NT2/D1 (cell line): ENCODE measurements around the gene HOXA6.

ENCODE experiments used
- DNase-seq: peaks from one replicate; pipeline ENCODE4 v3.0.0-alpha.2; 2011; ENCODE audit warnings: low read depth, low spot score
- H3K27me3 ChIP-seq: 2 replicates; pipeline ENCODE4 v1.6.0; 2011; ENCODE audit warnings: mild to moderate bottlenecking; ENCODE audit not compliant: insufficient read length, insufficient read depth
- H3K36me3 ChIP-seq: 2 replicates; pipeline ENCODE4 v1.6.1; 2011; ENCODE audit warnings: mild to moderate bottlenecking, low read length, mixed read lengths; ENCODE audit not compliant: insufficient read depth, insufficient read length
- H3K4me1 ChIP-seq: 2 replicates; pipeline ENCODE4 v1.5.1; 2011; ENCODE audit not compliant: insufficient read depth, insufficient read length
- H3K4me3 ChIP-seq: 2 replicates; pipeline ENCODE4 v1.5.1; 2011; ENCODE audit warnings: low read depth; ENCODE audit not compliant: insufficient read length
- H3K9ac ChIP-seq: 2 replicates; pipeline ENCODE4 v1.6.0; 2011; ENCODE audit warnings: low read depth; ENCODE audit not compliant: insufficient read length
- H3K9me3 ChIP-seq: 2 replicates; pipeline ENCODE4 v1.5.1; 2011; ENCODE audit warnings: mild to moderate bottlenecking, low read length; ENCODE audit not compliant: insufficient read depth
- SUZ12 ChIP-seq: IDR thresholded peaks from 2 replicates; pipeline ENCODE4 v1.6.1; 2011; ENCODE audit not compliant: insufficient read length, insufficient read depth; ENCODE audit errors: extremely low read depth
- YY1 ChIP-seq: IDR thresholded peaks from 2 replicates; pipeline ENCODE4 v1.6.1; 2011; ENCODE audit not compliant: insufficient read length, insufficient read depth
- ZNF274 ChIP-seq: IDR thresholded peaks from 2 replicates; pipeline ENCODE4 v1.6.1; 2011; ENCODE audit warnings: mild to moderate bottlenecking, low read depth, low read length

The HOXA6 gene

DNA sequence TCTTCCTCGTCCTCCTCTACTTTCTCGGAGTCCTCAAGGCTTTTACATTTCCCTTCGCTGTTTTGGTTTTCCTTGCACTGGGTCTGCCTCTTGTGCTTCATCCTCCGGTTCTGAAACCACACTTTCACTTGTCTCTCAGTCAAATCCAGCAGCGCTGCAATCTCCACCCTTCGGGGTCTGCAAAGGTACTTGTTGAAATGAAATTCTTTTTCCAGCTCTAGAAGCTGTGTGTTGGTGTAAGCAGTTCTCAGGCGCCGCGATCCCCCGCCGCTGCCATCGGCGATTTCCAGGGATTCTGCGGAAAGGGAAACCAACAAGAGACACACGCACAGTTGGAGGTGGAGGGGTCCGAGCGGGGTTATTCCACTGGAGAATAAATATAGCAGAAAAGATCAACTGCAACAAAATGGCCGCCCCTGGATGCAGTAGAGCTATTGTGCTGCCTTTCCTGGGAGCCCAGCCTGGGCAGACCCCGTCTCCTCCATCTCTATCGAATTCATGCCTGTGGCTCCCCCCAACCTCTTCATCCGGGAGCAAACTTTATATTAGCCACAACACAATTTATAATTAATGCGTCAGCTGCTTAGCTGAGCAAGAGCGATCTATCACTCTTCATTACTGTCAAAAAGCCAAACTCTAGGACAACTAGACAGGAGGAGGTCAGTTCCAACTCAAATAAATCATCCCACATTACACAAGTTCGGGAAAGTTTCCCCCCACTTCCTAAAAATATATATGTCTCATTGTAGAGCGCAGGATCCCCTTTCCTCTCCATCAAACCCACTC lies 46.2 kb downstream of the HOXA6 start:
- Histone ChIP-seq H3K9me3 (no peaks in the 10 kb centered on the region), H3K4me3 (no peak overlapping the region), H3K27me3 (peaks cover 100% of the 10 kb centered on the region), H3K36me3 (peaks cover 9% of the 10 kb centered on the region), H3K4me1 (peaks cover 5% of the 10 kb centered on the region), H3K9ac (no peak overlapping the region)
- no peak for DNase-seq
- peak; percentile 37 for TF ChIP-seq SUZ12
- TF ChIP-seq YY1: peak; percentile 57
- no peak for TF ChIP-seq ZNF274

DNA sequence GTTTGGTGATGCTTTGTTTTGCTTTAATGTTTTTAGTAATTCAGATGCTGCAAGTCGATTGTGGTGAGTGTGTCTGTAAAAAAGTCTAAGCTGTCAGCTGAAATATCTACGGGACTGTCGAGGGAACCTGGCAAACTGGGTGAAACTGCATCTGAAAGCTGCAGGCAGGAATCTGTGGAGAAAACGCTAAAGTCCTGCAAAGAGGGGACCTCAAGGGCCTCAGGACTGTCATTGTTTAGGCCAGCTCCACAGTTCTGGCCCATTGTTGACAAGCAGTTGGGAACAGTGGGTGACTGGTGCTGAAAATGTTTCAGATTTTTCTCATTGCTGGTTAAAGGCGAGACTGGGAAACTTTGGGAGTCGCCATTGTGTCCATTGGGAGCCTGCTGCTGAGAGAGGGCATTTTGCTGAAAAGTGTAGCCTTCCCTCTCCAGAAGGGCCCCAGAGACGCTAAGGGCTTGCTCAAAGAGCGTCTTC lies 46.8 kb downstream of the HOXA6 start:
- Histone ChIP-seq H3K9me3 (no peaks in the 10 kb centered on the region), H3K36me3 (peaks cover 9% of the 10 kb centered on the region), H3K9ac (no peak overlapping the region), H3K27me3 (peaks cover 96% of the 10 kb centered on the region), H3K4me3 (no peak overlapping the region), H3K4me1 (peaks cover 5% of the 10 kb centered on the region)
- TF ChIP-seq SUZ12 (peak; percentile 69), ZNF274 (no peak), YY1 (no peak)
- DNase-seq: no peak

DNA sequence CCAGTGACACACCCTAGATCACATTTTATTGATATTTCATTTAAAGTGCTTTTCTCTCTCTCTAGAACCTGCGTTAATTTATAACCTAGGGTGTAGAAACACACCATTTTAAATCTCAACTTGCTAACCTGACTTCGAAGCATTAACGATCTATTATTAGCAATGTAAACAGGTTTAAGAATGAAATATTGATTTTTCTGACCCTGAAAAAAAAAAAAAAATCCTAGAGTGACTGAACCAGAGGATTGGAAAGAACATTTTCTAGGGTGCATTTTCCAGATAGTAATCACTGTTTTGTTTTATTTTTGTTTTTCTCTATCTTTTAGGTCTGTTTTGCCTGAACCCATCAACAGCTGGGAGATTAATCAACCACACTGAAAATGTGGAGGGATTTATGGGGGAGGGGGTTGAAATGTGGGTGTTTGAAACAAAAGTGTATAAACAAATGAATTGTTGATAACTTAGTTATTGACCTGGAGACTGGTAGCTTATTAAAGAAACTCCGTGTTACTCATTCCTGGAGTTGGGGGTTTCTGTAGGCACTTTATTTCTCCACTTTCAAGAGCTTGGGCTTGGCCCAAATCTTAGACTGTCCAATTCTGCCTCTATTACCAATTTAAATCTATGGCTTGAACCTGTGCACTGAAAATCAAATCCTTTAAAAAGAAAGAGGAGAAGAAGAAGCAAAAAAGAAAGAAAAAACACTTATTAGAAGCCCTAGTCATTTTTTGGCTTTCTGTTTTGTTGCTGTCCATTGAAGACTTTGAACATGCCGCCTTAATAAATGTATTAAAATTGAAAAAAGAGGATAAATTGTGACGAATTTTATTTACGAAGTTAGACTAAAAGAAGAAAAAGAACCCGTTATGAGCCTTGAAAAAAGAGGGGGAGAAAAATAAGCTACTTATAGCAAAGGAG lies 47.9 kb downstream of the HOXA6 start:
- DNase-seq: no peak
- peaks cover 5% of the 10 kb centered on the region for H3K4me1 ChIP-seq
- peaks cover 96% of the 10 kb centered on the region for H3K27me3 ChIP-seq
- peaks cover 9% of the 10 kb centered on the region for H3K36me3 ChIP-seq
- no peaks in the 10 kb centered on the region for H3K9me3 ChIP-seq
- H3K4me3 ChIP-seq: no peak overlapping the region
- no peak overlapping the region for H3K9ac ChIP-seq
- TF ChIP-seq YY1: no peak
- TF ChIP-seq ZNF274: no peak
- TF ChIP-seq SUZ12: no peak

DNA sequence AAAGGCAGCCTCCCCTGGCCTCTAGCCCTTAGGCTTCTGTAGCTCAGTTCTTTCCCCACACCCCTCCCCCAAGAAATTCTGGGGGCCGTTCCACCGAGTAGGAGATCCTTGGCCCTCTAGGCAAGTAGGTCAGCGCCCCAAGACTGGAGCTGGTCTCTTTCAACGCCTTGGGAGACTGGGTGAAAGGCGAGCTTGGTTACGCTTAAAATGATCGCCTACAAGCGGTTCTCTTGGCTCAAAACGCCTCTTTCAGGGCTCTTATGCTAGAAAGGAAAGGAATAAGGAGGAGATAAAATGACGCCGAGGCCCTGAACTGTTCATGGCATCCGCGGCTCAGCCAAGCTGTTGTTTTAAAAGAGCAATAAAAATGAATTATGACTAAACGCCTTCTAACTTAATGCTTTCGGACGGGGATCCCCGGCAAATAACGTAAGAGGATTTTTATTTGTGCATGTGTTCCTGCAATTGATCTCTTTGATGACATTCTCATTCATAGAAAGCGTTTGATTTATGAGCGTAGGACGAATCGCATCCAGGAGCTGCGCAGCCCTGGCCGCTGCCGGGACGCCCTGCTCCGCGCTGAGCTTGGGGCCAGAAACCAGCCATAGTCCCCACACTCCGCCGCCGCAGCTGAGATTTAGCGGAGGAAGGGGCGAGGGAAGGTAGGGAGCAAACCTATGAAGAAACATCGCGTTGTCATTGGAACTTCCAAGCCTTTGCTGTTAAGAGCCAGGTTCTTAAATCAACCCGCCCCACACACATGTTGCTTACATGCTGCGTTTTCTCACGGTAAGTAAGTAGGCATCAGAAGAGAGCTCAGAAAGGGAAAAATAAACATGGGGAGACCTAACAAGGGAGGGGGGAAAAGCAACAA lies 48.8 kb downstream of the HOXA6 start:
- TF ChIP-seq YY1: no peak
- TF ChIP-seq SUZ12: no peak
- no peak for TF ChIP-seq ZNF274
- Histone ChIP-seq H3K27me3 (peaks cover 96% of the 10 kb centered on the region), H3K4me3 (peak overlapping the region; percentile 9), H3K9me3 (no peaks in the 10 kb centered on the region), H3K9ac (peak overlapping the region; percentile 27), H3K36me3 (peaks cover 9% of the 10 kb centered on the region), H3K4me1 (peaks cover 8% of the 10 kb centered on the region)
- no peak for DNase-seq

DNA sequence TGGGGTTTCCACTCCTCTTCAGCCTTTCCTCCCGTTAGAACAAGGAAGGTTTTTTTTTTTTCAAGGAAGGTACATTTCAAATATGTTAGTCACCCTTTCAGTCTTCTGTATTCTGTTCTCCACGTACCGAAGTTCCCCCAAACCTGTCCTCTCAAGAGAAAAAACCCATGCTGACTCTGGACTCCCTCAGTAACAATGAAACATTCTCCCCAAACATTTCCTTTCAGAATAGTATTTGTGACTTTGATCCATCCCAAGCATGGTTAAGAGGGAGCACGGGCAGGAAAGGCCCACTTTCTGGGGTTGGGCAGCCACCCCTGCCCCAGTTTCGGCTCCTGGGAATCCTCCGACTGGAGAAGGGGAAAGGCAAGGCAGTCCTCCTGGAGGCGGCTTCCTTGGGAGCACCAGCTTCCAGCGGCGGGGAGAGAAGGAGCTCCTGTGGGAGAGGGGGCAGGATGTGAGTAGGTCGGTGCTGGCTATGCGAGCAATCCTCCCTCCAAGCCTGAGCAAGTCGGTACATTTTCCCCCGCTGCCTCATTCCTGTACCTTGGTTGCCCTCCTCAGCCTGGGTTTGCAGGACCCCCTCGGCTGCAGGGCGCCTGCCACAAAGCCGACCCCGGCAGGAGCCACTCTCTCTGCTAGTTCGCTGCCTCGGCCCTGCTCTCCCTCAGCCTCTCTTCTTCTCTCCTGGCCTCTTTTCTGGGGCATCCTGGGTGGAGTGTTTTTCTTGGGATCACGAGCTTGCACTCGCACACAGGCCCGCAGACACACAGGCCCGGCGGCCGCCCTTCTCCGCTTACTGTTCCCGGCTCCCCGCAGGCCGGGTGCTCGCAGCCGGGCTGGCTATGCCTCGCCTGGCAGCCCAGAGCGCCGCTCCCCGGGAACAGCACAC lies 49.6 kb downstream of the HOXA6 start:
- DNase-seq: no peak
- TF ChIP-seq SUZ12 (no peak), ZNF274 (no peak), YY1 (no peak)
- Histone ChIP-seq H3K9ac (peak overlapping the region; percentile 46), H3K36me3 (peaks cover 9% of the 10 kb centered on the region), H3K4me1 (peaks cover 8% of the 10 kb centered on the region), H3K9me3 (no peaks in the 10 kb centered on the region), H3K27me3 (peaks cover 96% of the 10 kb centered on the region), H3K4me3 (peak overlapping the region; percentile 9)
